Middle frontal gyrus (tissue), 1 donor: ENCODE data around the gene RBFOX2.
"Not testable (repeated sequence)": the region's sequence is repeated elsewhere in the genome, so short reads cannot be mapped to it uniquely, and the experiment has no call there.

Experiments
- DNase-seq: peaks from one replicate; pipeline ENCODE4 v3.0.0-alpha.2; 2015; ENCODE audit warnings: low spot score; ENCODE audit errors: extremely low spot score

The RBFOX2 gene

DNA sequence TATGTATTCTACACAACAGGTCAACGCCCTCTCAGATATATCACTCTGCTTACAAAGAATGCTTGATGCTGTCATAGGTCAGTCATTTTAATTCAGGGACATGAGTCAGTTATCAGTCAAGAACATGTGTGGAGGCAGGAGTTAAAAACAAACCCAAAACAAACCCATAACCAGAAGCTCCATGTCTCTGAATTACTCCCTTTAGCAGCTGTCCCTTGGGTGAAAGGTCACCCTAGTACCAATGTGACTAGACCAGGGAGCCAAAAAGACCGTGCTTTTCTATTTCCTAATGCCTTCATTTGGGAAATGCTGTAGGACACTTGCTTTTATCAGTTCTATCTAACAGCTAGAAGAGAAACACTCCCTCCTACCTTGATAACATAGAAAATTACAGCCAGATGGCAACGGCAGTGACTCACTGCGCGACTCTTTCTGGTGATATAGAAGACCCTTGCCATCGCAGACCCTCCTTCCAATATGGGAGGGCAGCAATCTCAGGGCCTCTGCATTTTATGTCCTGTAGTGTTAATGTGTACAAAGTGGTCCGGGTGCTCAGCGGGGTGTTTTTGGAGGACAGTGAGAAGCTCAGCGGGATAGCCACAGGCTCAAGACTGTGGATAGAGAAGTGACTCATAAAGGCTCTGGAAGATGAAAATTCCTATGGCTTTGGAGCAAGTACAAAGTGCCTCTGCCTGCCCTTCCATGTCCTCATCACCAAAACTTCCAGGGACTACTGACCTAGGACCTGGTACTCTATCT, 286.1 kb downstream of the RBFOX2 start:
- no peak for DNase-seq

GRCh38 chr22:35740616-35741015, 288.0 kb downstream of the RBFOX2 start:
- no peak for DNase-seq

- no peak for DNase-seq
These were observed 288.7 kb downstream of the RBFOX2 start for GRCh38 chr22:35739931-35740380.

DNA sequence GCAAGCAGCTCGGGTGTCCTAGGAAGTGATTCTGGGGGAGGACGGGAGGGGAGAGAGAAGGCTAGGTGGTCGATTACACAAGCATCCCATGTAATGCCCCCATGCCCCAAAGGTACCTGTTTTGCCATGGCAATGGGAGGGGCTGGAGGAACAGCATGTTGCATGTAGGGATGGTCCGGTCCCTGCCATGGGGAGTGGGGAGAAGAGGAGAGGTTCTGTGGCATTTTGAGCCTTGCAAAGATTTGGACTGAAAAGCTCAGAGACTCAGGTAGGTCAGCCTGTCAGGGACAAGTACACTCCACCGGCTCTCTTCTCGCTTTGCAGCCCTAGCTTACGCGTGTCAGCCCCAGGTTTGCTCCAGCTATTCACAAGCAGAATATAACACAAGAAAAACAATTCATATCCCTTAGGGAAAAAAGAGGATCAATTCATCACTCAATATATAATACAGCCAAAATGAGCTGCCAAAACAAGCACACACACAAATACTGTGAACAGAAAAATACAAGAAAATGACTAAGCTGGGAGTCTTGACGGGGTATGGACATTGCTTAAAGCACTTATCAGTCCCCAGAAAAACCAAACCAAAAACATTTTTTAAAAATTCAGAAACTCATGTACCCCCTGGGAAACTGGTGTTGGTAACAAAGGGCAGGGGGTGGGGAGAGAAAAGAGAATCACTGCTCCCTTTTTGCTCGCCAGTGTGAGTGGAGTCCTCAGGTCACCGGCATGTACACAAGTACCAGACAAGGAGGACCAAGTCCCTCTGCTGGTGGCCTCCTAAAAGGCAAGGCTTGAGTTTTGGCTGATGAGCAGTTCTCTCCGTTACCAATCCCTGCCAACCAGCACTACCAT, 289.3 kb downstream of the RBFOX2 start:
- no peak for DNase-seq

DNA sequence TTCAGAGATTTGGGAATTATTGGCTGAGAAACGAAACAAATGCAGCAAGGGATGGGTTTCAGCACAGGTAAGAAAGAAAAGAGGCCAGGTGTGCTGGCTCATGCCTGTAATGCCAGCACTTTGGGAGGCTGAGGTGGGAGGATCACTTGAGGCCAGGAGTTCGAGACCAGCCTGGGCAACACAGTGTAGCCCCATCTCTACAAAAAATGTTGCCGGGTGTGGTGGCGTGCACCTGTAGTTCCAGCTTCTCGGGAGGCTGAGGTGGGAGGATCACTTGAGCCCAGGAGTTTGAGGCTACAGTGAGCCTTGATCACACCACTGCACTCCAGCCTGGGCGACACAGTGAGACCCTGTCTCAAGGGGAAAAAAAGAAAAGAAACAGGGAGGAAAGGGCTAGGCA, 290.7 kb downstream of the RBFOX2 start:
- not testable (repeated sequence) for DNase-seq

DNA sequence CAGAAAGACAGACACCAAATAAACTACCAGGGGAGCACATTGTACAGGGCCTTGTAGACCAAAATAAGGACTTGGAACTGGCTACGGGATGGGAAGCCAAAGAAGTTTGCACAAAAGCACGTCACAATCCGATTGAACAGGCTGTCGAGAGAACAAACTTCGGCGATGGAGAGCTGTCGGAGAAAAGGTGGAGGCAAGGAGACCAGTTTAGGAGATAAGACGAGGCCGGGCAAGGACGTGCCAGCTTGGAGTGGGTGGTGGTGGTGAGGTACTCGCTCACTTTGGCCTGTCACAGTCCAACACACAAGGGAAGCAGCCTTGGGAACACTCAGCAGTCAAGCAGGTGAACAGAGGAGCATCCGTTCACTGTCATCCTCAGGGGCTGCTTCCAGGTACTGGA, 291.9 kb downstream of the RBFOX2 start:
- no peak for DNase-seq

- no peak for DNase-seq
These were observed 292.5 kb downstream of the RBFOX2 start for GRCh38 chr22:35736166-35736565.

DNA sequence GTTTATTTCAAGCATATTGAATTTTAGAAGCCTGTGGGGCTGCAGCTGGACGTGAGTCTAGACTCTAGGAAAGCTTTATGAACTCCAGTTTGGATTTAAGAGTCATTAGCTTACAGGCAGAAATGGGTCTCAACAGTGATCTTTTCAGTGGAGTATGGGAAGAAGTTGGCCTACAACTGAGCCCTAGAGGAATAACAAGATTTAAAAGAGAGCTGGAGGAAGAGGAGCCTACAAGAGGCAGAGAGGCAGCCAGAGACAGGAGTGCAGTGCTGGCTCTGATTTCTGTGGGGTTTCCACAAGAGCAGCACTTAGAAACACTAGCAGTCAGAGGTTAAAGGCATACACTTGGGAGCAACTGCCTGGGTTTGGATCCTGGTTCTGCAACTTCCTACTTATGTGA, 293.1 kb downstream of the RBFOX2 start:
- no peak for DNase-seq

DNA sequence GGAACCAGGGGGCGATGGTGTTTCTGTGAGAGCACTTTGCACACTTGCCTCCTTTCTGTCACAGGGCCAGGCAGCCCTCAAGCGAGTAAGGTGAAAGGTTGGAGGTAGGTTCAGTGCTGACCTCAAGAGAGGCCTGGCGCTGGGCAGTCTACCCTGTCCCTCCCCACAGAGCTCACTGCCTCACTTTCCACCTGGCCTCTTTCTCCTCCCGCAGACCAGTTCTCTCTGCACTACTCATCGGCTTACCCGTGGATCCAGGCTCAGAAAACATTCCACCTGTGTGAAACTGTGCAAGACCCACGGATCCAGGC, 294.2 kb downstream of the RBFOX2 start:
- DNase-seq = no peak

DNA sequence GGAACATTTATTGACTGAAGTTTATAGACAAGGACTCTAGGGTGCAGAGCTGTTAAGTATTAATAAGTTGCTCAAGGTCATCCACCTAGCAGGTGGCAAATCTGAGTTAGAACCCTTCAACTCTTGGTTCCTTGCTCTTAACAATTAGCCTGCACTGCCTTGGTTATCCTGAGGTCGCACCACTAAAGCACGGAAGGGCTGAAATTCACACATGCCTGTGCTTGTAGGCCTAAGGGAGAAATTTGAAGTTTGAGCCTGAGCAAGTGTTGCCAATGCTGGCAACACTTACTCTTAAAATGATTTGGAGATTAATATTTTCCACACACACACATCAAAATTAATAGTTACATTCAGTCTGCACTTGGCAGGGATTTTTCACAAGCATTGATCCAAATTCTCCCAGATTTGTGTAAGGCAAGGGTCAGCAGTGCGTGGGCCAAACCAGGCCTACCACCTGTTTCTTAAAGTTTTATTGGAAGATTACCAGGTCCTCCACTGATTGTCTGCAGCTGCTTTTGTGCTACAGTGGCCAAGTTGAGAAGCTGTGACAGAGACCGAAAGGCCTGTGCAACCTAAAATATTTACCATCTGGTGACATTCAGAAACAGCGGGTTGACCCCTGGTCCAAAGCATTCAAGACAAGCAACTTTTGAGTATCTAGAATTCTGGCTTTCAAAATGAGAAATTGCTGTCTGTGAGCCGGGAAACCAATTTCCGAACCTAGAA, 294.7 kb downstream of the RBFOX2 start:
- DNase-seq = no peak

DNA sequence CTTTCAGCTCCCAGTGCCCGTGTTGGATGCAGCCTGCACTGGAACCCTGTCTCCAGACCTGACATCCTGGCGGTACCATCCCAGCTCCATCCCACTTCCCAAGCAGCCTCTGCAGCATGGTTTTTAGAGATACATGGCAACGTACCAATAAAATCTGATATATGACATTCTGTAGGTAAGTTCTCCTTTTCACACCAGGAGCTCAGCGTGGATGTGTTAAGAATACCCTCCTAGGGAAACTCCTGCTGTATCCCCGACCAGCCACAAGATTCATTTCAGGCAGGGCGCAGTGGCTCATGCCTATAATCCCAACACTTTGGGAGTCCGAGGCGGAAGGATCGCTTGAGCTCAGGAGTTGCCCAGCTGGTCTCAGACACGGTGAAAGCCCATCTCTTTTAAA, 295.6 kb downstream of the RBFOX2 start:
- DNase-seq = no peak

- no peak for DNase-seq
These were observed 296.5 kb downstream of the RBFOX2 start for GRCh38 chr22:35732116-35732515.

GRCh38 chr22:35731321-35731720, 297.3 kb downstream of the RBFOX2 start:
- DNase-seq = no peak

DNA sequence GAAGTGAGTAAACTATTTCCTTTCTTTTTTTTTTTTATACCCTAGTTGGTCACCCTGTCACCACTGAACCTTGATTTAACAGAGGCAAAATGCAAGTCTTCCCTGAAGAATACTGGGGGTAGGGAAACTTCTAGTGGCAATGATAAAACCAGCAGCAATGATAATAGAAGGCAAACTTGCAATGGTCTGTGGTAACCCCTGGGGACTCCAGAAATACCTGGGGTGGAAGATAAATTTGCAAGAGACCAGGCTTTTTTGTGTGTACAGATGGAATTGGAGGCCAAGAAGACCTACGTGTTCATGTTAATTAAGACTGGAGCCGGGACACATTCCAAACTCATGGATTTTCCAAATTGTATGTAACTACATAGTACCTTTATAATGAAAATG, 299.3 kb downstream of the RBFOX2 start:
- DNase-seq = no peak

- no peak for DNase-seq
These were observed 299.9 kb downstream of the RBFOX2 start for GRCh38 chr22:35728639-35729308.

DNA sequence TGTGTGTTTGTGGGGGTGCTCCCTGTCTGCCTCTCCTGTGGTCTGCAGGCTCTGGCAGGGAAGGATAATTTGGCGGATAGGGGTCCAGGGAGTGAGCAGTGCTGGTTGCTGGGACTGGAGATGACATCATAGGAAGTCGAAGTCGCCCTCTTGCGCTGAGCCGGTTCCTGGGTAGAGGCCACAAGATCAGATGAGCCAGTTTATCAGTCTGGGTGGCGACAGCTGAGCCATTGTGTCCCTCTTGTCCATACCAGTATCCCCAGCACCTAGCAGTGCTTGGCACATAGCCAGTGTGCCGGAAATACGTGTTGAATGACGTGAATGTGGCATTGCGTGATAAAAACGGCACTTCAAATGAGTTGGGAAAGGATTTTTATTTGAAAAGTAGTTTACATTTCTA, 301.2 kb downstream of the RBFOX2 start:
- no peak for DNase-seq

GRCh38 chr22:35726933-35727332, 301.7 kb downstream of the RBFOX2 start:
- no peak for DNase-seq

DNA sequence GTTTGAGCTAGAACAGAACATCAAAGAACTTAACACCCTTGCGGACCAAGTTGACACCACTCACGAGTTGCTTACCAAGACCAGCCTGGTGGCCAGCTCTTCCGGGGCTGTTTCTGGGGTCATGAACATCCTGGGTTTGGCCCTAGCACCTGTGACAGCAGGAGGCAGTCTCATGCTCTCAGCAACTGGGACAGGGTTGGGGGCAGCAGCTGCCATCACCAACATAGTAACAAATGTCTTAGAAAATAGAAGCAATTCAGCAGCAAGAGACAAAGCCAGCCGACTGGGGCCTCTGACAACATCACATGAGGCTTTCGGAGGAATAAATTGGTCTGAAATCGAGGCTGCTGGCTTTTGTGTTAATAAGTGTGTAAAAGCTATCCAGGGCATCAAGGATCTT, 302.2 kb downstream of the RBFOX2 start:
- no peak for DNase-seq

DNA sequence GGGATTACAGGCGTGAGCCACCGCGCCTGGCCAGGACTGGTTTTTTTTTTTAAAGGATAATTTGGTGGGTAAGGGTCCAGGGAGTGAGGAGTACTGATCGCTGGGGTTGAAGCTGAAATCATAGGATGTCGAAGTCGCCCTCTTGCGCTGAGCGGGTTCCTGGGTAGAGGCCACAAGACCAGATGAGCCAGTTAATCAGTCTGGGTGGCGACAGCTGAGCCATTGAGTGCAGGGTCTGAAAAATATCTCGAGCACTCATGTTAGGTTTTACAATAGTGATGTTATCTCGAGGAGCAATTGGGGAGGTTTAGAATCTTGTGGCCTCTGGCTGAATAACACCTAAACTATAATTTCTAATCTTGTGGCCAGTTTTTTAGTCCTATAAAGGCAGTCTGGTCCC, 303.1 kb downstream of the RBFOX2 start:
- no peak for DNase-seq

DNA sequence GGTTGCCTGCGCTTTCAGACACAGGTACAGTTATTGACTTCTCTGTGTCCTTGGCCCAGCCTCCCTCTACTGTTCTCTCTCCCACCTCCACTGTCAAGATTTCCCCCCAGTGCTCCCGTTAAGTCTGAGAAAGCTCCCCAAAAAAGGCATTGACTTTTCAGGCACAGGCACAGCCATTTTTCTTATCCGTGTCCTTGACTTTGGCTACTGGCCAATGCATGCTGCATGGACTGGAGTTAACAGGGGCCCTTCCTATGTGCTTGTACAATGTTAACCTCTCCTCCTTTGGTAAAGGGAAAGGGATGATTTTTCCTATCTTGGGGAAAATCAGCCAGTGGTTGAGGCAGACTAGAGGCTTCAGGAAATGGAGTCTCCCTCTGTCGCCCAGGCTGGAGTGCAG, 306.7 kb downstream of the RBFOX2 start:
- DNase-seq = no peak

DNA sequence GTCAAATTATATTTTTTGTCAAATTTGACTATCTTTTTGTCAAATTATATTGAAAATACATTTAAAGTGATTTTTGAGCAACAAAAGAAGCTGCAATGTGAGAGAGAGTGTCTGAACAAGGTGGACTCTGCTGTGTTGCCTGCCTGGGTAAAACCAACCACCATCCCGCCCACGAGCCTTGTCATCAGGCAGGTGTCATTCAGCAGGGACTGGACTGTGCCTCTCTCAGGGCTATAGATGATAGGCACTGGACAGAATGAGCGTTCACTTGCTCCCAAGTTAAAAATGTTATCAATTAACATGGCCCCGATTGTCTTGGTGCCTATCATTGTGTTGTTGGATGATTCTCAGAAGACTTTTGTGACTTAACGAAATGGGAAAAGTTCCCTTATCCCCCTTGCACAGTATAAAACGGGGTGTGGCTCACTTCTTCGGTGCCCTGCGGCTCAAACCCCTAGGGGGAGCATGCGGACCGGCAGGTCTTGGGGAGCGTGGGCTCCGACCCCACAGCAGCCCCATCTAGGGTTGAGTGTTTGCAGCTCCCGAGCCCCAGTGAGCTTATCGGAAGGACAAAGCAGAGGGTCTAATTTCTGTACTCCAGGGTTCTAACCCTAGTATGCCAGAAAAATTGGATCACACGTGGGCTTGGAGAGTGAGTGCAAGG, 309.3 kb downstream of the RBFOX2 start:
- DNase-seq = no peak
